K562 (cell line): ENCODE data around the gene CD68. TPM values are rescaled to one million over a fixed set of nuclear protein-coding genes. Genes with fewer than 3 reads are reported as not detected.

Experiments used
- ATF7 ChIP-seq: fragments of 450-650 bp; IDR thresholded peaks from 2 replicates; pipeline ENCODE4 v1.7.1; 2014; ENCODE audit warnings: mild to moderate bottlenecking, moderate library complexity
- HDAC2 ChIP-seq: fragments of 450-650 bp; IDR thresholded peaks from 2 replicates; pipeline ENCODE4 v1.6.1; 2016; ENCODE audit warnings: mild to moderate bottlenecking
- JUND ChIP-seq, 2 experiments: IDR thresholded peaks; 2 replicates in 1 of 2; 3 replicates in 1 of 2; pipeline ENCODE4 v1.6.1; 2011; ENCODE audit warnings: borderline replicate concordance in 2 of 2, low read depth in 2 of 2, low read length in 2 of 2, improper control_type of control experiment in 1 of 2, missing biosample characterization in 1 of 2, missing genetic modification characterization in 1 of 2, missing genetic modification reagents in 1 of 2
- MYBL2 ChIP-seq, 2 experiments: fragments of 450-650 bp in 1 of 2; sonication (generic) in 1 of 2; formaldehyde crosslinking in 1 of 2; IDR thresholded peaks; 2 replicates each; pipeline versions ENCODE4 v1.6.1 to v1.8.1; 2017 to 2022; ENCODE audit warnings: borderline replicate concordance in 1 of 2, inconsistent platforms in 1 of 2, low read depth in 1 of 2, mild to moderate bottlenecking in 1 of 2, missing genetic modification reagents in 1 of 2, moderate library complexity in 1 of 2
- SMARCA5 ChIP-seq: fragments of 450-650 bp; IDR thresholded peaks from 2 replicates; pipeline ENCODE4 v1.6.1; 2016
- TAL1 ChIP-seq: fragments of 450-650 bp; IDR thresholded peaks from 2 replicates; pipeline ENCODE4 v1.6.1; 2016; ENCODE audit warnings: mild to moderate bottlenecking
- TCF15 ChIP-seq: fragments of 250-450 bp; sonication (Bioruptor Pico); IDR thresholded peaks from 2 replicates; pipeline ENCODE4 v1.8.0; 2022; ENCODE audit warnings: moderate library complexity, mild to moderate bottlenecking, inconsistent platforms
- TFAP4 ChIP-seq: sonication (generic); formaldehyde crosslinking; IDR thresholded peaks from 2 replicates; pipeline ENCODE4 v1.8.0; 2022; ENCODE audit warnings: missing genetic modification reagents, mild to moderate bottlenecking, moderate library complexity, borderline replicate concordance
- ZNF134 ChIP-seq: fragments of 250-450 bp; sonication (Bioruptor Pico); conservative IDR thresholded peaks from 2 replicates; pipeline ENCODE4 v1.4.0; 2020
- ZNF318 ChIP-seq, 2 experiments: fragments of 450-650 bp; IDR thresholded peaks; 2 replicates each; pipeline ENCODE4 v1.6.1; 2016; ENCODE audit warnings: mild to moderate bottlenecking in 2 of 2, borderline replicate concordance in 1 of 2, low read depth in 1 of 2, moderate library complexity in 1 of 2
- ZNF398 ChIP-seq: fragments of 250-450 bp; sonication (Bioruptor Pico); IDR thresholded peaks from 2 replicates; pipeline ENCODE4 v1.8.0; 2021; ENCODE audit warnings: moderate library complexity, mild to moderate bottlenecking, inconsistent platforms
- ZNF785 ChIP-seq: fragments of 250-450 bp; sonication (Bioruptor Pico); IDR thresholded peaks from 2 replicates; pipeline ENCODE4 v1.4.0; 2020; ENCODE audit warnings: mild to moderate bottlenecking
- polyA plus RNA-seq, 8 experiments: library from polyadenylated mRNA; depleted of rRNA in 4 of 8; stranded (reverse) in 5 of 8; unstranded in 3 of 8; fragments of >200 nt; fragmentation: Nextera tagmentation in 2 of 8; fragmentation: Illumina TruSeq in 1 of 8; extraction: Ambion mirVana in 2 of 8; extraction: Trizol in 1 of 8; gene quantifications; 2 replicates each; pipeline versions ENCODE4 v1.2.1 to v1.2.3, GENCODE V29; 2011 to 2014; ENCODE audit warnings: inconsistent platforms in 1 of 8, missing spikeins in 1 of 8
- total RNA-seq, 7 experiments: library from RNA; depleted of rRNA in 6 of 7; stranded (reverse); fragments of >200 nt in 6 of 7; fragmentation: Illumina TruSeq in 2 of 7; extraction: Trizol in 2 of 7; gene quantifications; 2 replicates each; pipeline versions ENCODE4 v1.2.1 to v1.2.3, GENCODE V29; 2011 to 2021; ENCODE audit warnings: low replicate concordance in 1 of 7

Gene CD68
- total and polyA plus RNA-seq, 9 of the 15 experiments (the other 6 are each of a cell fraction or from before 2014, with no cell fraction given) = 28.2 to 89.8 (median 37.7) TPM

- TF ChIP-seq ZNF318 (IDR thresholded peaks at IDR 0.05; ENCODE audit: borderline replicate concordance in 1 of 2, low read depth in 1 of 2) (peak in 1 of 2 experiments; percentile 41; a peak in 1 of 4 replicates), TFAP4 (CRISPR knock-in tag) (peak; percentile 87), ZNF398 (CRISPR knock-in tag) (no peak), TAL1 (no peak), SMARCA5 (no peak), TCF15 (no peak), HDAC2 (0 out of 2 replicates have a peak, but pooled peaks have one; percentile 54), ZNF134 (CRISPR knock-in tag) (no peak), MYBL2 (IDR thresholded peaks at IDR 0.05; ENCODE audit: low read depth) (no peak; the same call in 1 of the 2 replicates), MYBL2 (CRISPR knock-in tag; IDR thresholded peaks at IDR 0.05; ENCODE audit: borderline replicate concordance) (no peak), ZNF785 (no peak), ATF7 (peak; percentile 64; the same call in 1 of the 2 replicates), JUND (IDR thresholded peaks at IDR 0.05; ENCODE audit: borderline replicate concordance, low read depth, low read length) (peak; percentile 46), JUND (tag; IDR thresholded peaks at IDR 0.05; ENCODE audit: borderline replicate concordance, low read depth, low read length) (no peak; the same call in 1 of the 3 replicates)
Measured at GRCh38 chr17:7583253-7584109, 4.0 kb downstream of the CD68 start, which contains the start of gene MPDU1 (continued).
